Keratinocyte (primary cell): Measurements from ENCODE around the gene PTPRN2.

Experiments
- EZH2 ChIP-seq: IDR thresholded peaks from one replicate; pipeline ENCODE4 v1.6.1; 2012; ENCODE audit warnings: inconsistent platforms, mild to moderate bottlenecking, low read length, moderate library complexity
- TF ChIP-seq, protein P1 (sequence below), 3 experiments: IDR thresholded peaks in 1 of 3; conservative IDR thresholded peaks in 1 of 3; optimal IDR thresholded peaks in 1 of 3; 2 replicates in 2 of 3; 3 replicates in 1 of 3; pipeline versions ENCODE3 to v1.5.1; 2011; ENCODE audit warnings: low read length in 3 of 3, mild to moderate bottlenecking in 3 of 3, moderate library complexity in 2 of 3, control low read depth in 1 of 3, inconsistent platforms in 1 of 3; ENCODE audit not compliant: insufficient read depth in 2 of 3; ENCODE audit errors: extremely low read depth in 1 of 3

DNA sequence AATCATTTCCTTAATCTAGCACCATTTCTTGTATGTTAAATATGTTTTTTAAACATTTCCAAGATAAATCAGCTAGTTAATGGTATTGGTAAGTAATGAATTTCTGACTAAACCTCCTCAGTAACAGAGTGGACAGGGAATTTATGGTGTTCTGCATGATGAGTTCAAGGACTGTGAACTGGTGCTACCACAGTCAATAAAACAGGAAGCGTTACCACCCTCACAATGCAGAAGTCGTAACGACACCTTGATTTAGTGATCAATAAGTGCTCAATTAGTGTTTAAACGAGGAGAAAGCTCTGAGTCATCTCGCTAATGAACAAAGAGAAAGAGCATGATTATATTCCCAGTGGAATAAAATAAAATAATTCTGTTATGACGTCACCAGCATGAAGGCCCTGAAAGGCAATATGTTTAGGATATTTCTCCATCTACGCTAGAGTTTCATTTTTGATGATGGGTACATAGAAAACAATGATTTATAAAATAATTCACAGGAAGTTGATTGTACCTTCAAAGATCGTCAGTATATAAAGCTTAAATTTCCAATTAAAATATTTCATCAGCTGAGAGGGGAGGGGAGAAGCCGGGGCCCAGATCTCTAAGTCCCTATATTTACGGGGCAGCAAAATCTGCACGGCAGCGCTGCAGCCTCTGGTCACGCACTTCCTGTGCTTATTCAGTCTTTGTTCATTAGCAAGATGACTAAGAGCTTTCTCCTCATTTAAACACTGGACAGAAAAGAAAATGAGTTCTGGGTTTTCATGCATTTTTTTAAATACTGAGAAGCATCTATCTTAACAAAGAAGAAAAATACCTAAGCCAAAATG is 400.5 kb downstream of the PTPRN2 start:
- TF ChIP-seq, protein P1, sequence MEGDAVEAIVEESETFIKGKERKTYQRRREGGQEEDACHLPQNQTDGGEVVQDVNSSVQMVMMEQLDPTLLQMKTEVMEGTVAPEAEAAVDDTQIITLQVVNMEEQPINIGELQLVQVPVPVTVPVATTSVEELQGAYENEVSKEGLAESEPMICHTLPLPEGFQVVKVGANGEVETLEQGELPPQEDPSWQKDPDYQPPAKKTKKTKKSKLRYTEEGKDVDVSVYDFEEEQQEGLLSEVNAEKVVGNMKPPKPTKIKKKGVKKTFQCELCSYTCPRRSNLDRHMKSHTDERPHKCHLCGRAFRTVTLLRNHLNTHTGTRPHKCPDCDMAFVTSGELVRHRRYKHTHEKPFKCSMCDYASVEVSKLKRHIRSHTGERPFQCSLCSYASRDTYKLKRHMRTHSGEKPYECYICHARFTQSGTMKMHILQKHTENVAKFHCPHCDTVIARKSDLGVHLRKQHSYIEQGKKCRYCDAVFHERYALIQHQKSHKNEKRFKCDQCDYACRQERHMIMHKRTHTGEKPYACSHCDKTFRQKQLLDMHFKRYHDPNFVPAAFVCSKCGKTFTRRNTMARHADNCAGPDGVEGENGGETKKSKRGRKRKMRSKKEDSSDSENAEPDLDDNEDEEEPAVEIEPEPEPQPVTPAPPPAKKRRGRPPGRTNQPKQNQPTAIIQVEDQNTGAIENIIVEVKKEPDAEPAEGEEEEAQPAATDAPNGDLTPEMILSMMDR (optimal IDR thresholded peaks at IDR 0.05 in 1 of 3, IDR thresholded peaks at IDR 0.05 in 1 of 3, conservative IDR thresholded peaks at IDR 0.05 in 1 of 3; ENCODE audit: extremely low read depth in 1 of 3, insufficient read depth in 2 of 3, low read length in 3 of 3) = no peak
- no peak for TF ChIP-seq EZH2
